Measurements from ENCODE around the gene NBAS.

The NBAS gene

DNA sequence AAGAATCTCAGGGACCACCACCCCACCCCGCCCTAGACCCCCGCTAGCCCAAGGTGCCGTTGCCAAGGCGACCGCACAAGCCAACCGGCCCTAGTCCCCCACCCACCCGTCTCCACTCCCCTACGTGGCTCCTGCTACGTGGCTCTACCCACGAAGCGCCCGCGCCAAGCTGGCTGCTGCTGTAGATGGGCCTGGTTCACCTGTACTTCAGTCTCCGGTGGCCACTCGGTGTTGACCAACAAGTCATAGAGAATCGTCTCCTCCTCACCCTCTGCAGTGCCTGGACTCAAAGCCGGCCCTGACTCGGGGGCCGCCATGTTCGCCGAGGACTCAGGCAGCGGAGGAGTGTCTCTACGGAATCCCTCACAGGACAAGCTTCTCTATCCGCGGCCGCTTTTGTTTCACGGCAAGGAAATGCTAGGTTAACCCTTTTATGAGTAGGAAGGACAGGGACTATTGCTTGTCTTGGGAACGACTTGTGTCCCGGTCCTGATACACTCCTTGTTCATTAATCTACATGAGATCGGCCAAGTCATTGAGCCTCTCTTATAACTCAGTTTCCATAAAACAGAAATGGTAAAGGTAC, at the start of gene NBAS:
NBAS (minus strand) TSS at position 347 of the 586 bp plus-strand sequence; CDS start at position 317, 30 bp downstream.
- peak; percentile 87 for DNase-seq (ENCODE audit: low read depth)

DNA sequence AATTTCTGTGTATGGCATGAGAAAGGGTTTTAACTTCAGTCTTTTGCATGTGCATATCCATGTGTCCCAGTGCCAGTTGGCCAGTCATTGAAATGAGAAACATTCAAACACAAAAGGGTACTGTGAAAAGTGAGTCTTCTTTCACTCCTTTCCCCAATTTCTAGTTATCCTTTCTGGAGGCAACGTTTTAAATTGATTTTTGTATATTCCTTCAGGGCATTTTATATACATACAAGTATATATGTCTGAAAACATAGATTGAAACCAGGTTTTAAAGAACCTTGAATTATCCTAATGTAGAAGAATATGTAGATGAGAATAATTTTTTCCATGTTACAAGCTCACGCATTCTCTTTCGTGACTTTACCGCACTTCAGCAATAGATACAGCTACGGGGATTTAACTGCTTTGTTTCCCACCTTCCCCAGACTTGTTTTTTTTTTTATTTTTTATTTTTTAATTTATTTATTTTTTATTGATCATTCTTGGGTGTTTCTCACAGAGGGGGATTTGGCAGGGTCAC, 49.4 kb upstream of the NBAS start:
- no peak for DNase-seq (ENCODE audit: low read depth)

DNA sequence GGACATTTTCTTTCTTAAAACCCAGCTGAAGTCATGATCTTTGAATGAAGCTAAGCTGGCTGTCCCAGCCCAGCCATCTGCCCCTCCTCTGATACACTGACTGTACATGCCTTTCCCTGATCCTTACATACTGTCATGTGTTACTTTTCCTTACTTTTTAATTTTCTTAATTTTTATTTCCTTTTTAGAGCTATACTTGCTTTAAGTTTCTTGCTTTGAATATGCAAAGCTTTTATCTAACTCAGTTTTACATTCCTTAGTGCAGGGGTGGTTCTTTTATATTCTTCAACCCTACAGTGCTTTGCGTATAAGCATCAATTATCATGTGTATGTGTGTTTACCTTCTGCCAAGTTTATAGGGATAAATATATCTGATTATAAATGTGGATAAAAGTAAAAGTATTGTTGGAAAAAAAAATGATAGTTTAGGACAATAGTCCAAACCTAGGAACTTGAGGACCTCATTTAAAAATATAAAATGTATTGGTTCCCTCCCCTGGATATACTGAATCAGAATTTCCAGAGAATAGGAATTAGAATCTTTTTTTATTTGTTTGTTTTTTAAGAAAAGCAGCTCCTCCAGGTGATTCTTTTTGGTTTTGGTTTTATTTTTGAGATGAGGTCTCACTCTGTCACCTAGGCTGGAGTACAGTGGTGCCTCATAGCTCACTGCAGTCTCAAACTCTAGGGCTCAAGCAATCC, 48.4 kb upstream of the NBAS start:
- DNase-seq (ENCODE audit: low read depth): no peak

DNA sequence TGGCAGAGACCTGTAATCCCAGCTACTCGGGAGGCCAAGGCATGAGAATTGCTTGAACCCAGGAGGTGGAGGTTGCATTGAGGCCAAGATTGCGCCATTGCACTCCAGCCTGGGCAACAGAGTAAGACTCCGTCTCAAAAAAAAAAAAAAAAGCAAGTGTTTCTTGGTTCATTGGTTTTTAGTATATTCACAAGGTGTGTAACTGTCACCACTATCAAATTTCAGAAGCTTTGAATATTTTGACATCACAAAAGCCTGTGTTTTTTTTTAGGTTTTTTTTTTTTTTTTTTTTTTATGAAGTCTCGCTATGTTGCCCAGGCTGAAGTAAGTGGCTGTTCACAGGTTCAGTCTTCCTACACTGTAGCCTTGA, 47.2 kb upstream of the NBAS start:
- no peak for DNase-seq (ENCODE audit: low read depth)

DNA sequence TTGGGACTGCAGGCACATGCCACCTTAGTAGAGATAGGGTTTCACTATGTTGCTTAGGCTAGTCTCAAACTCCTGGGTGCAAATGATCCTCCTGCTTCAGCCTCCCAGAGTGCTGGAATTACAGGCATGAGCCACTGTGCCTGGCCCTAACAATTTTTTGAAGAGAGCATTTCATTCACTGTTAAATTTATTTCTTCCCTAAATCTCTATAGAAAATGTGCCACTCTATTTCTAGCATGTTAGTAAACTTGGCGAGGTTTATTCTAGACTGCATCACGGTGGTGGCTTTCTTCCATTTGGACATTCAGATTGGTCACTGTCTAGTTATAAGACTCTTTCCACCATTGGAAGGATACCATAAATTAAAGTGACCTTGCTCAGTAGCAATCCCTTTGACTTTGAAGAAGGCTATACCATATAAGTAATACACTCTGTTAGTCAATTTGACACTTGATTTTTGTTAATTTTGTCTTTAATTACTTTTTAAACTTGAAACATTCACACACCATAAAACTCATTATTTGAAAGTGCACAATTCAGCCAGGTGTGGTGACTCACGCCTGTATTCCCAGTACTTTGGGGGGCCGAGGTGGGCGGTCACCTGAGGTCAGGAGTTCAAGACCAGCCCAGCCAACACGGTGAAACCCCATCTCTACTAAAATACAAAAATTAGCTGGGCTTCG, 46.7 kb upstream of the NBAS start:
- no peak for DNase-seq (ENCODE audit: low read depth)

DNA sequence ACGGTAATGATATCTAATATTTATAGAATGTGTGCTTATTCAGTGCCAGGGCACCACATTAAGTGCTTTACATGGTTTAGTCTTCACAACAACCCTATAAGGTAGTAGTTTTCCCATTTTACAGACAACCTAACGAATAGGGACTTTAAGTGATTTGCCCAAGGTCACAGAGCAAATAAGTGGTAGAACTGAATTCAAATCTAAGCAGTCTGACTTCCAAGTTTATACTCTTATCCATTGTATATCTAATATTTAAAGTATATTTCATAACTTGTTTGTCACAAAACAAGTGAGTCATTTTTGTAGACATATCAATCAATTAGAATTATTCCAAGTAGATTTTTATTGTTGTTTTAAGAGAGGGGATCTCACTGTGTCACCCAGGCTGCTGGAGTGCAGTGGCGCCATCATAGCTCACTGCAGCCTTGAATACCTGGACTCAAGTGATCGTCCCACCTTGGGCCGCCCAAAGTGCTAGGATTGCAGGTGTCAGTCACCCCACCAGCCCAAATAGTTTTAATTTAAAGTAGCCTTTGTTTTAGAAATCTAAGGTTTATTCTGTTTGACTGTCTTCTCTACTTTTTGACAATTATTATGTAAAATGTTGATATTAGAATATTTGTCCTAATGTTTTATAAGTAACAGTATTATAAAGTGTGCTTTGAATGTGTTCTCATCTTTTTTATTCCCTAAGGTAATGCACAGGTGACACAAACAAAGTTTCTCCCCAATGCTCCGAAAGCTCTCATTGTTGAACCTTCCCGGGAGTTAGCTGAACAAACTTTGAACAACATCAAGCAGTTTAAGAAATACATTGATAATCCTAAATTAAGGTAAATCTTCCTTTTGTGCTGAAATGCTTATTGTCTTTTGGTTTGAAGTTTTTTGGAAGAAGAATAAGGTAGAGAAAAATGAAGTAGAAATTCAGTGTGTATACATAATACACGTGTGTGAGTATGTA, 45.6 kb upstream of the NBAS start:
- no peak for DNase-seq (ENCODE audit: low read depth)

DNA sequence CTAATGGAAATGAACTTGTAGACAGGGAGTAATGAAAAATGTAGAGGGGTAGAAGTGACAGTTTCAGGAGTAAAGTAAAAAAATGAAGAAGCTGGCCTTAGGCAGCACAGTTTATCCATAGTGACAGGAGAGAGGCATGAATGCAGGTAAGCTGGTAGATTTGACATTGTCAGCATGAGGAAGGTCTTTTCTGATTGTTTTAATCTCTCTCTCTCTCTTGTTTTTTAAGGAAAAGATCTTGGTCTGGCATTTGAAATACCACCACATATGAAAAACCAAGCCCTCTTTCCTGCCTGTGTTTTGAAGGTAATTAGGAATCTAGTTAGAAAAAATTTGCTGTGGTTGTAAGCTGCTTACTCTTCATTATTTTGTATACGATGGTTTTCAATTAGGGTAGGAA, 44.6 kb upstream of the NBAS start:
- no peak for DNase-seq (ENCODE audit: low read depth)

DNA sequence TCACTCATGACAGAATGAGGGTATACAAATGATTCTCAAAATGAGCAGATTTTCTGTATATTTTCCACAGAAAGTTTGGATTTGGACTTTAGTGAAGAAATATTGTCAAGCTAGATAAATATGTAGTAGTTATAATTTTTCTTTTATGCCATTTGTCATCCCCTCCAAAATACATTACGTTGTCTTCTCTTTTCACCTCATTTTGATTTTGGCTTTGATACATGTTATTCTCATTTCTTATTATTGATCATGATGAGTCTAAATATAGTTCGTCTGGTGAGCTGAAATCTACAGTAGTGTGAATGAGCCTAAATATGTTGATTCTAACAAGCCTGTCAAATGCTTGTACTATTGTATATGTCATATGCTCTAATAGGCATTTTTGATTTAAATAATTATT, 42.8 kb upstream of the NBAS start:
- DNase-seq (ENCODE audit: low read depth): no peak

DNA sequence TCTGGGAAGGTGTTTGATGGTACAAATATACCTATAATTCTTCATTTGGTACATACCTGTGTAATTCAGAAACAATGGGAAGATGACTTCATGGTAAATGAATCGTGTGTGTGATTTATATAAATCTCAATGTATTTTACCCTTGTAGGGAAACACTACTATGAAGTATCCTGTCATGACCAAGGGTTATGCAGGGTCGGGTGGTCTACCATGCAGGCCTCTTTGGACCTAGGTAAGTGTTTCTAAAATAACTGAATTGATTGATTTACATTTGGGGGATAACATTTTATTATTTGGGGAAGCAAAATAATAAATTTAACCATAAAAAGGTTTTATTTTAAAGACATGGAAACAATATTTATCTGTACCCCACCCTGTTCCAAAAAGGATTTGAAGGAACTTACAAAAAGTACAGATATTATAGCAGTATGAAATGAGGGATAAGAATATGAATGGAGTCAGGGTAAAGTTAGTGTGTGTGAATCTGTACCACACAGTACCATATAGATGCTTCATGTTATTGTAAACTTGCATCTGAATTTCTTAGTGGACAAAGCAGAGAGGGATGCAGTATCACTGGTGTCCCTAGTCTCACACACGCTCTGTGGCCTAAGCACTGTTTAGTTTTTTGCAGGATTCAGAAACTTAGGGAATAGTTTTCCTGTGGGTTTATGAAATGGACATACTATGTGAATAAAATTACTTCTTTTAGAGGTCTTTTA, 42.1 kb upstream of the NBAS start:
- DNase-seq (ENCODE audit: low read depth): no peak

DNA sequence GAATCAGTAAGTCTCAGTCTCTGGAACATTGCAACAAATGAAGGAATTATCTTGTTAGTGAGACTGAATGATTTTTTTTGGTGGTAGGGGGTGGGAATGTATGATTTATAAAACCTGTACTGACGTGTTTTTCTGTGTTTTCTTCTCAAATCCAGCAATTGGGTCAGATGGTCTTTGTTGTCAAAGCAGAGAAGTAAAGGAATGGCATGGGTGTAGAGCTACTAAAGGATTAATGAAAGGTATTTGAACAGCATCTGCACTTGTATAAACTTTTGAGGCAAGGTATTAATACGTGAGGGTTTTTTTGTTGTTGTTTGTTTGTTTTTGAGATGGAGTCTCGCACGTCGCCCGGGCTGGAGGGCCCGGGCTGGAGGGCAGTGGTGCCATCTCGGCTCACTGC, 41.3 kb upstream of the NBAS start:
- DNase-seq (ENCODE audit: low read depth): no peak

DNA sequence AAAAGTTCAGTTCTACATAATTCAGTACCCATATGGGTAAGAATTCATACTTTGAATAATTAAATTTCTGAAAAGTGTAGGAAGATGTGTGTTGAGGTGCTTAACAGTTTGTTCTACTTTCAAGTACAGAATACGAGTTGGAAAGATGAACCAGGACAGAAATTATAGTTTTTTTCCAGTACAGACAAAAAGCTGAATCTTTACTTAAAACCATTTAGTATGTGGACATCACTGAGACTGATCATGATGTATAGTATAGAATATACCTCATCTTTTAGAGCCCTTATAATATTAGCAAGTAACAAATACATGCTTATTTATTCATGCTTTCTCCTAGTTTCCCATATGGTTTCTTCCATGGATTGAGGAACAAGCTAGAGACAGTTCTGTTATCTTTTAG, 40.5 kb upstream of the NBAS start:
- DNase-seq (ENCODE audit: low read depth): no peak

DNA sequence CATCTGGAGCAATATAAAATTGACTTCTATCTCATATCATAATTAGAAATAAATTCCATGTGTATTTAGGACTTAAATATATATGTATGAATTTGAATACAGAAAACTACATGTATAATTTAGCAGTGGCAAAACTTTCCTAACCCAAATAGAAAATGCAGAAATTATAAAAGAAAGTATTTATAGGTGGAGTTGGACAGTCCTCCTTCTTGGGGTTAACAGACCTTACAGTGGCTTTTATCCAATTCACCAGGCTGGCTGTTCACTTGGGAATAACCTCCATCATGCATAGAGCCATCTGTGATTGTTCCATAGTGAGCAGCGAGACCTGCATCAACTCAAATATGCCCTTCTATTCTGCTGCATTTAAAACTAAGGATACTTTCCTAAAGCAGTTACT, 38.9 kb upstream of the NBAS start:
- DNase-seq (ENCODE audit: low read depth): no peak

DNA sequence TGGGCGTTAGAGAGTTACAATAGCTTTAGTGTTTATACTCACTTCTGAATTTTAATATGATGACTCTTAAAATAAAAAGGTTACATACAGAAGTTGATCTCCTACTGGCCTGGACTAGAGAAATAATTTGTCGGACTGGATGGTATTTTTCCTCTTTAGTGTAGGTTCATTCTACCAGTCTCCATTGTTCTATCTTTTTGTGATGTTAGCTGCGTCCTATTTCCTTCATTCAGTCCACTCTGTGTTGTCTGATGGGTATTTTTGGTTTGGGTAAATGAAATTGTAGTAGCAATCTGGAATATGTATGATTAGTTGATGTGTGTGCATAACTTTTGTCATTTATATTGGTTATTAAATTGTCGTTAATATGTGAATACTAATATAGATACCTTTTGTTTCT, 35.8 kb upstream of the NBAS start:
- DNase-seq (ENCODE audit: low read depth): no peak

DNA sequence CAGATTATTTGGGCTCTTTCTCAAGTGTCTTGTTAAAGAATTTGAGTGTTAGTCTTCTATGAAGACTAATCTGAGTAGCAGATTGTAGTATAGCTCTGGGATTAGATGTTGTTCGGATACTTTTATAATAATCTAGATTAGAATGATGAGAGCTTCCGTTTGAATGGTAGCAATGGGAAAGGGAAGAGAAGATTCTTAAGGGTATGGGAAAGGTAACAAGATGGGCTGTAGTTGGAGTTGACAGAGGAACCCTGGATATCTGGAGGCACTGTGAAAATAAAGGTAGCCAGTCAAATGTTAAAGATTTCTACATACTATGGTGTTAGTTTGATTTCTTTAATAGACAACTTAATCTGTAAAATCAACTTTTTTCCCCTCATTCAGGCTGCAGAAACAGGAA, 35.2 kb upstream of the NBAS start:
- DNase-seq (ENCODE audit: low read depth): no peak

DNA sequence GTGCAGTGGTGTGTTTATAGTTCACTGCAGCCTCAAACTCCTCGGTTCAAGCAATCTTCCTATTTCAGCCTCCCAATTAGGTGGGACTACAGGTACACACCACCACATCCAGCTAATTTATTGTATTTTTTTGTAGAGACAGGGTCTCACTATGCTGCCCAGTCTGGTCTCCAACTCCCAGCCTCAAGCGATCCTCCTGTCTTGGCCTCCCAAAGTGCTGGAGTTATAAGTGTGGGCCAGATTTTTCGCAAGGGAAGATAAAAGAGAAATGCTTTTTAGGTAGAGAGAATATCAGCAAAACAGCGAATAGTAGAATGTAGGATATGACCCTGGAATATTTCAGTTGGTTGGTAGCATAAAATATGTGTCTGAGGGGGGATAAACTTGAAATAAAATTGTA, 34.8 kb upstream of the NBAS start:
- no peak for DNase-seq (ENCODE audit: low read depth)

DNA sequence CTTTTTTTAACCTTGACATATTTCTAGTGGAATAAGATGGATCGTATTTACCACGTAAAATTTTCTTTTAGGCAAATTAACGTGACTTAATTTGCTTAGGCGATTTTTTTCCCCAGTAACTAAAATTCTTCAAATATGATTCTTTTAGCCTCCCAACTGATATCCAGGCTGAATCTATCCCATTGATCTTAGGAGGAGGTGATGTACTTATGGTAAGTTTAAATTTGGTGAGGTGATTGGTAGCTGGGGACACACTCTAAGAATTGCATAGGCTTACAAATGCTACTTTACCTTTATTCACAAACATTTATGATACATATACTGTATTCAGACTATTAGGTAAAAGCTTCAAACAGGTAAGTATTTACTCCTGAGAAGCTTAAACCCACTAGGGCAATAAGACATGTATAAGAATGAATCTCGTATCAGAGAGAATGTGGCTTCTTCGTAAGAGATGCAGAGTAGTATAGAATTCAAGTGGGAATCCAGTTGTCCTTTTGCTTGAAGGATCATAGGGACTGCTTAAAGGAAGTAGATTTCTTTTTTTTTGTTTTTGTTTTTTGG, 34.3 kb upstream of the NBAS start:
- no peak for DNase-seq (ENCODE audit: low read depth)

DNA sequence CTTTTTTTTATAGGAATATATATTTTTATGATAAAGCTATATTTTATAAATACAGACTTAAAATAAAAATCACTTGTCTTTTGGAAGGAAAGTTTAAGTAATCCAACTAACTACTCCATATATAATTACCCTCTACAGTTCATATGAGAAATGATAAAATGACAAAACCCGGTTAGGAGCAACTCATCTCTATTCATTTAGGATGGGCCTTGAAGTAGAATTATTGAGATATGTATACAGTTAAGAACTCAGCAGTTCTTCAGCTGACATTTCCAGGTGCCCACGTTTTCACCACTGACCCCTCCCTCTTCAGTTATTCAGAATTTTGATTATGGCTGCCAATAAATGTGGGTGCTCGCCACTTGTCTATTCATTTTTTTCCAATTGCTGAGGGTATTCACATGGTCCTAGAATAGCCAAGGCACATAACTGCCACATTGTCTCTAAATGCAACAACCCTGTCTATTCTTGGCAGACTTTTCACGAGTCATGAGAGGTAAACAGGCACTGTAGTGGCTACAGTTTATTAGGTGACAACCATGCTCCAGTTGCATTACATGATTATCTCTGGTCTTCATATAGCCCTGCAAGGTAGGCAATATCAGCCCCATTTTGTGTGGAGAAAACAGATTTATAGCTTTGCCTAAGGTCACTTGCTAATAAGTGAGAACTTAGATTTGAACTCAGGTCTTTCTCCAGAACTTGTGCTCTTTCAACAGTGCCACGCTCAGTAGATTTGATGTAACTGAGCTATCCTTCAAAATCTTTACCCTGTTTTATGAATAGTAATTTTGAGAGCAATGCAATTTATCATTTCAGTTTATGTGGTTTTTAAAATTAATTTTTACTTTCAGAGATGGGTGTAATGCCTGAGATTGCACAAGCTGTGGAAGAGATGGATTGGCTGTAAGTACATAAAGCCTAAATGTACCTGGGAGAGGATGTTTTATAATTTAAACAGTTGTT, 33.4 kb upstream of the NBAS start:
- DNase-seq (ENCODE audit: low read depth): no peak

DNA sequence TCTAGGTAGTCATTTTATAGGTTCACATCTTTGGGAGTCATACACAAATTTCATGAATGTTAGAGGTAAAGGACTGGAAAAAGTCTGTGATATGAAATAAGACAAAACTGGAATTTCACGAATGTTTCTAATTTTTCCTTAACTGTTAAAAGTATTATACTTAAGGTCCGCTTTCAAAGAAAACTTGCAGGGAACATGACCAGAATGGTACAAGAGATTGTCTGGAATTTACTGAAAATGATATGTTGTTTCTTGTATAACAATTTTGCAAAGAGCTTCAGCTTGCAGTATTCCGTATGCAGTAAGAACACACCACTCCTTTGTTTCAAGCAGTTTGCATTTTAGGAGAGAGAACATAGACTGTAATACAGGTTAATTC, 32.2 kb upstream of the NBAS start:
- DNase-seq (ENCODE audit: low read depth): no peak

DNA sequence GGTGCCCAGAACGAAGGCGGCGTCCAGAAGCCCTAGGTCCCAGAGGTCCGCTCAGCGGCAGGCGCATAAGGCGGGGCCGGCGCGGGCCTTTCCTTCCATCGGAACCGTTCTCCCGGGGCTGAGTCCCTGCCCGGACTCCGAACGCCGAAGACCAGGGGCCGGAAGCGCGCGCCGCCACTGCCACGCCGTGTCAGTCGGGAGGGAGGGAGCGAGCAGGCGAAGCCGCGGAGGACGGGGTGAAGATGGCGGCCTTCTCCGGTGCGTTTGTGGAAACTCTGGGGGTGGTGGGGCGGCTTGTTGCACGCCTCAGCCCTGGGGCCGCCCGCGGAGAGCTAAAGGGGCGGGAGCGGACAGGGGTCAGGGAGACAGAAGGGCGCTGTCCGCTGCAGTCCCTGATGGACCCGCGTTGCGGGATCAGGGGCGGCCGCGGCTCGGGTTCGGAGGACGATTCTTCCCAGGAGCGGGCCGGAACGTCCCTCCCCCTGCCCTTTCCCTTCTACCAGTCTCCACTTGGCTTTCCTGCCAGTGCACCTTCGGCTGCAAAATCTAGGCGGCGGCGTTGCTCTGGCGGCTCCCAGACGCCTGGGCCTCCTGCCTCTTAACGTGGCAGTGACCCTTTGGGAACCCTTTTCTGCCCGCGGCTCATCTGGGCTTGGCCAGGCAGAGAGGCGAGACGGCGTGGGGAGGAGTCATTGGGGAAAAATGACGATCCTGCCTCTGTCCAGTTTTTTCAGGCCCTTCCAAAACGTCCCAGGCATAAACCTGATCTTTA, 30.7 kb upstream of the NBAS start, which contains the start of gene DDX1:
DDX1 (plus strand) TSS at position 177 of the 772 bp plus-strand sequence; CDS start at position 243, 66 bp downstream.
- DNase-seq (ENCODE audit: low read depth): peak; percentile 87
